ENCODE measurements around the gene CARMIL1. TPM values are rescaled to one million over a fixed set of nuclear protein-coding genes. Genes with fewer than 3 reads are reported as not detected.

CARMIL1 gene
- total RNA-seq, 2 donors from 2014 or later, result 3.5 to 4.8 TPM

GRCh38 chr6:25322692-25323091 is 43.5 kb downstream of the CARMIL1 start:
- no peaks in the 10 kb centered on the region for H3K9me3 ChIP-seq (ENCODE audit: control insufficient read depth, low read length, poor library complexity, severe bottlenecking)
- H3K27ac Mint-ChIP-seq, result no peak overlapping the region
- no peak for DNase-seq
- H3K36me3 Mint-ChIP-seq (ENCODE audit: low read depth), result no peaks in the 10 kb centered on the region
- H3K4me1 Mint-ChIP-seq, result peaks cover 5% of the 10 kb centered on the region
- no peak for ATAC-seq
- H3K4me3 Mint-ChIP-seq, result no peak overlapping the region
- H3K27me3 Mint-ChIP-seq, result peaks cover 5% of the 10 kb centered on the region

GRCh38 chr6:25324066-25324762 is 45.0 kb downstream of the CARMIL1 start:
- no peak overlapping the region for H3K4me3 Mint-ChIP-seq
- peaks cover 5% of the 10 kb centered on the region for H3K27me3 Mint-ChIP-seq
- no peak overlapping the region for H3K27ac Mint-ChIP-seq
- H3K4me1 Mint-ChIP-seq, result peaks cover 3% of the 10 kb centered on the region
- DNase-seq, result no peak
- H3K36me3 Mint-ChIP-seq (ENCODE audit: low read depth), result no peaks in the 10 kb centered on the region
- ATAC-seq, result no peak
- no peaks in the 10 kb centered on the region for H3K9me3 ChIP-seq (ENCODE audit: control insufficient read depth, low read length, poor library complexity, severe bottlenecking)

GRCh38 chr6:25326126-25326525 is 47.0 kb downstream of the CARMIL1 start:
- H3K27me3 Mint-ChIP-seq, result peaks cover 11% of the 10 kb centered on the region
- H3K27ac Mint-ChIP-seq, result no peak overlapping the region
- ATAC-seq (no peak), DNase-seq (no peak)
- H3K4me3 Mint-ChIP-seq, result no peak overlapping the region
- H3K9me3 ChIP-seq (ENCODE audit: control insufficient read depth, low read length, poor library complexity, severe bottlenecking), result no peaks in the 10 kb centered on the region
- H3K36me3 Mint-ChIP-seq (ENCODE audit: low read depth), result no peaks in the 10 kb centered on the region
- peaks cover 8% of the 10 kb centered on the region for H3K4me1 Mint-ChIP-seq

GRCh38 chr6:25326960-25327359 is 47.8 kb downstream of the CARMIL1 start:
- no peak for ATAC-seq
- DNase-seq, result no peak

GRCh38 chr6:25327432-25327831 is 48.3 kb downstream of the CARMIL1 start:
- peaks cover 20% of the 10 kb centered on the region for H3K27me3 Mint-ChIP-seq
- H3K36me3 Mint-ChIP-seq (ENCODE audit: low read depth), result no peaks in the 10 kb centered on the region
- no peak overlapping the region for H3K27ac Mint-ChIP-seq
- no peak overlapping the region for H3K4me3 Mint-ChIP-seq
- DNase-seq, result no peak
- H3K9me3 ChIP-seq (ENCODE audit: control insufficient read depth, low read length, poor library complexity, severe bottlenecking), result no peaks in the 10 kb centered on the region
- peaks cover 10% of the 10 kb centered on the region for H3K4me1 Mint-ChIP-seq
- ATAC-seq, result no peak

More at GRCh38 chr6:25326960-25327359, 47.8 kb downstream of the CARMIL1 start:
- Mint-ChIP-seq H3K4me1 (peaks cover 8% of the 10 kb centered on the region), H3K27ac (no peak overlapping the region), H3K36me3 (ENCODE audit: low read depth) (no peaks in the 10 kb centered on the region), H3K27me3 (peaks cover 16% of the 10 kb centered on the region), H3K4me3 (no peak overlapping the region)
- no peaks in the 10 kb centered on the region for H3K9me3 ChIP-seq (ENCODE audit: control insufficient read depth, low read length, poor library complexity, severe bottlenecking)

- H3K27ac Mint-ChIP-seq, result no peak overlapping the region
- no peaks in the 10 kb centered on the region for H3K9me3 ChIP-seq (ENCODE audit: control insufficient read depth, low read length, poor library complexity, severe bottlenecking)
- no peak overlapping the region for H3K4me3 Mint-ChIP-seq
- peaks cover 30% of the 10 kb centered on the region for H3K27me3 Mint-ChIP-seq
- ATAC-seq (no peak), DNase-seq (no peak)
- peaks cover 11% of the 10 kb centered on the region for H3K4me1 Mint-ChIP-seq
- no peaks in the 10 kb centered on the region for H3K36me3 Mint-ChIP-seq (ENCODE audit: low read depth)
Observed at GRCh38 chr6:25329161-25329817, 50.1 kb downstream of the CARMIL1 start.

- no peak for DNase-seq
- no peaks in the 10 kb centered on the region for H3K9me3 ChIP-seq (ENCODE audit: control insufficient read depth, low read length, poor library complexity, severe bottlenecking)
- H3K4me1 Mint-ChIP-seq, result peaks cover 15% of the 10 kb centered on the region
- no peak overlapping the region for H3K4me3 Mint-ChIP-seq
- ATAC-seq, result no peak
- H3K36me3 Mint-ChIP-seq (ENCODE audit: low read depth), result no peaks in the 10 kb centered on the region
- H3K27me3 Mint-ChIP-seq, result peaks cover 26% of the 10 kb centered on the region
- H3K27ac Mint-ChIP-seq, result peak overlapping the region; percentile 0
Observed at GRCh38 chr6:25329982-25330381, 50.8 kb downstream of the CARMIL1 start.

GRCh38 chr6:25330796-25331685 is 51.9 kb downstream of the CARMIL1 start:
- H3K4me3 Mint-ChIP-seq, result no peak overlapping the region
- no peaks in the 10 kb centered on the region for H3K9me3 ChIP-seq (ENCODE audit: control insufficient read depth, low read length, poor library complexity, severe bottlenecking)
- H3K27ac Mint-ChIP-seq, result peak overlapping the region; percentile 0
- peaks cover 26% of the 10 kb centered on the region for H3K27me3 Mint-ChIP-seq
- no peak for DNase-seq
- H3K4me1 Mint-ChIP-seq, result peaks cover 19% of the 10 kb centered on the region
- ATAC-seq, result no peak
- H3K36me3 Mint-ChIP-seq (ENCODE audit: low read depth), result peaks cover under 1% of the 10 kb centered on the region

GRCh38 chr6:25332165-25332564 is 53.0 kb downstream of the CARMIL1 start:
- Mint-ChIP-seq H3K36me3 (ENCODE audit: low read depth) (peaks cover 2% of the 10 kb centered on the region), H3K4me3 (no peak overlapping the region), H3K27me3 (peaks cover 27% of the 10 kb centered on the region), H3K4me1 (peaks cover 19% of the 10 kb centered on the region), H3K27ac (peak overlapping the region; percentile 27)
- DNase-seq (no peak), ATAC-seq (no peak)
- H3K9me3 ChIP-seq (ENCODE audit: control insufficient read depth, low read length, poor library complexity, severe bottlenecking), result no peaks in the 10 kb centered on the region

- Mint-ChIP-seq H3K27me3 (peaks cover 31% of the 10 kb centered on the region), H3K27ac (no peak overlapping the region), H3K4me1 (peaks cover 19% of the 10 kb centered on the region), H3K36me3 (ENCODE audit: low read depth) (peaks cover 2% of the 10 kb centered on the region), H3K4me3 (no peak overlapping the region)
- H3K9me3 ChIP-seq (ENCODE audit: control insufficient read depth, low read length, poor library complexity, severe bottlenecking), result no peaks in the 10 kb centered on the region
- no peak for ATAC-seq
- no peak for DNase-seq
Observed at GRCh38 chr6:25332655-25333071, 53.5 kb downstream of the CARMIL1 start.

GRCh38 chr6:25333471-25333870 is 54.3 kb downstream of the CARMIL1 start:
- ATAC-seq (no peak), DNase-seq (no peak)
- Mint-ChIP-seq H3K36me3 (ENCODE audit: low read depth) (peaks cover 2% of the 10 kb centered on the region), H3K4me1 (peaks cover 19% of the 10 kb centered on the region), H3K4me3 (no peak overlapping the region), H3K27me3 (peaks cover 31% of the 10 kb centered on the region), H3K27ac (no peak overlapping the region)
- H3K9me3 ChIP-seq (ENCODE audit: control insufficient read depth, low read length, poor library complexity, severe bottlenecking), result no peaks in the 10 kb centered on the region

- ATAC-seq (no peak), DNase-seq (no peak)
- Mint-ChIP-seq H3K27ac (no peak overlapping the region), H3K27me3 (peaks cover 33% of the 10 kb centered on the region), H3K36me3 (ENCODE audit: low read depth) (peaks cover 2% of the 10 kb centered on the region), H3K4me1 (peaks cover 21% of the 10 kb centered on the region), H3K4me3 (no peak overlapping the region)
- H3K9me3 ChIP-seq (ENCODE audit: control insufficient read depth, low read length, poor library complexity, severe bottlenecking), result no peaks in the 10 kb centered on the region
Observed at GRCh38 chr6:25334793-25335192, 55.6 kb downstream of the CARMIL1 start.

GRCh38 chr6:25336996-25337395 is 57.8 kb downstream of the CARMIL1 start:
- Mint-ChIP-seq H3K27ac (no peak overlapping the region), H3K4me3 (no peak overlapping the region), H3K4me1 (peaks cover 16% of the 10 kb centered on the region), H3K36me3 (ENCODE audit: low read depth) (peaks cover 2% of the 10 kb centered on the region), H3K27me3 (peaks cover 25% of the 10 kb centered on the region)
- no peaks in the 10 kb centered on the region for H3K9me3 ChIP-seq (ENCODE audit: control insufficient read depth, low read length, poor library complexity, severe bottlenecking)
- DNase-seq (no peak), ATAC-seq (no peak)
